ENCODE measurements around the gene EID2. TPM values are rescaled to one million over a fixed set of nuclear protein-coding genes. Genes with fewer than 3 reads are reported as not detected.

EID2 gene
- total RNA-seq, 3 donors from 2014 or later, result 7.0 to 14.7 (median 9.6) TPM

GRCh38 chr19:39524495-39524894 is 15.5 kb downstream of the EID2 start:
- Histone ChIP-seq H3K9me3 (no peaks in the 10 kb centered on the region), H3K36me3 (ENCODE audit: low read depth) (no peaks in the 10 kb centered on the region), H3K4me1 (ENCODE audit: low read depth) (peaks cover 3% of the 10 kb centered on the region), H3K4me3 (no peak overlapping the region)
- DNase-seq, result peak in 1 of 3 donors; percentile 48
- intact Hi-C loops (cut with DNase I, micrococcal nuclease), result no loop called here
- ATAC-seq, result peak; percentile 84
- TF ChIP-seq CTCF (IDR thresholded peaks at IDR 0.05), result no peak

DNA sequence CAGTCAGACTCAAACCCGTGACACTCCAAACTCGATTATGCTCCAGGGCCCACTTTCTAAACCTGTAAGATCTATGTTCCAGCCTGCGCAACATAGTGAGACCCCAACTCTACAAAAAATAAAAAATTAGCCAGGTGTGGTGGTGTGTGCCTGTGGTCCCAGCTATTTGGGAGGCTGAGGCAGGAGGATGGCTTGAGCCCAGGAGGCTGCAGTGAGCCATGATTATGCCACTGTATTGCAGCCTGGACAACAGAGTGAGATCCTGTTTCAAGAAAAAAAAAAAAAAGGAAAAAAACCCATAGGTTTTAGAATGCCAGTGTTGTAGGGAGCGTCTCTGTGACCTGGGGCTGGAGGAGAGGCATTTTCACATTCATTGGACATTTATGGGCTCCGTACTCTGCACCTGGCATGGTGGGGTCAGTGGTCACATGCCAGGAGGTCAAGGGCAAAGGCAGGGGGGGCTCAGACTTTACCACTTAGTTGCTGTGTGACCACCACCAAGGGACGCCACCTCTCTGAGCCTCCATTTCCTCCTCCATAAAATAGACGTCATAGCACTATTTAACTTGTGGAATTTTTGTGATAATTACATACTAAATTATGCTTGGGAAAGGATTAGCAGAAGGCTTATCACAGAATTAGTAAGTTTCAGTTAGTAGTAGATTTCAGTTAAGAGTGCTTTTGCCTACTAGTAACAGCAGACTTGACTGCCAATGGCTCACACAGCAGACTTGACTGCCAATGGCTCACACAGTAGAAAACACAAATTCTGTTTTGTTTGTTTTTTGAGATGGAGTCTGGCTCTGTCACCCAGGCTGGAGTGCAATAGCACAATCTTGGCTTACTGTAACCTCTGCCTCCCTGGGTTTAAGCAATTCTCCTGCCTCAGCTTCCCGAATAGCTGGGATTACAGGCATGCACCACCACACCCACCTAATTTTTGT is 19.1 kb downstream of the EID2 start:
- ATAC-seq (no peak), DNase-seq (no peak)
- Histone ChIP-seq H3K4me3 (no peak overlapping the region), H3K36me3 (ENCODE audit: low read depth) (no peaks in the 10 kb centered on the region), H3K9me3 (no peaks in the 10 kb centered on the region), H3K4me1 (ENCODE audit: low read depth) (peaks cover 4% of the 10 kb centered on the region)
- no peak for TF ChIP-seq CTCF (IDR thresholded peaks at IDR 0.05)
- intact Hi-C loops (cut with DNase I, micrococcal nuclease), result no loop called here

DNA sequence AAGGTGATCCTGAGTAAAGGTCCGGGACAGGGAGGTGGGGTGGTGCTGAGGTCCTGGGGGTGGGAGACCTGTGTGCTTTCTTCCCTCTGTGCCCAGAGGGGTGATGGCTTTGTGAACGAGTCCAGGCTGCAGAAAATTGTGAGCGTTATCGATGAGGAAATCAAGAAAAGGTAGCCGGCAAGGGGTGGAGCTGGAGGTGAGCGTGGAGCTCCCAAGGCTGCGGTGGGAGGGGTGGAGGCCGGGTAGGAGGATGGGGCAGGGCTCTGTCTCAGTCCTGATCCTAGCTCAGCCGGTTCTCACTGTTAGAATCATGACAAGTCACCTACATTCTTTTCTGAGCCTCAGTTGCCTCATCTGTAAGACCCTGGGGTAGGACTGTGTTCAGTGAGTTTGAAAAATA is 21.0 kb downstream of the EID2 start:
- no peak for TF ChIP-seq CTCF (IDR thresholded peaks at IDR 0.05)
- H3K9me3 ChIP-seq, result no peaks in the 10 kb centered on the region
- ATAC-seq (no peak), DNase-seq (no peak)
- intact Hi-C loops (cut with DNase I, micrococcal nuclease), result no loop called here
- no peak overlapping the region for H3K4me3 ChIP-seq
- H3K4me1 ChIP-seq (ENCODE audit: low read depth), result peaks cover 11% of the 10 kb centered on the region
- H3K36me3 ChIP-seq (ENCODE audit: low read depth), result no peaks in the 10 kb centered on the region

DNA sequence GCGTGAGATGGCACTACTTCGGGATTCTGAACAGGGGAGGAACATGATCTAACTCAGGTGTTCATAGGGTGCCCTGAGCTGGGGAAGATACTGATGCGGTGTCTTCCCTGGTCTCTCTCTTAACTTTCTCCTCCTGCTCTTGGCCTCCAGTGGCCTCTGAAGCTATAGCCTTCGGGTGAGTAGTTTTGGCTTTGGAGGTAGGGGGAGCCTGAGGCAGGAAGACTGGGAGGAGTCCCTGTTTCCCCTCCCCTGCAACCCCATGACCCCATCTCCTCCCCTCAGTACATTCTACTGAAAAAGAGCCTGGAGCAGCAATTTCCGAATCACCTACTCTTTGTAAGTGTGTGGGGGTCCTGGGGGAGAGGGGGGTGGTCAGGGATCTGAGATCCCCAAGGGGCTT is 21.5 kb downstream of the EID2 start:
- no peak for TF ChIP-seq CTCF (IDR thresholded peaks at IDR 0.05)
- no peak overlapping the region for H3K4me3 ChIP-seq
- DNase-seq, result no peak
- no peaks in the 10 kb centered on the region for H3K36me3 ChIP-seq (ENCODE audit: low read depth)
- no peaks in the 10 kb centered on the region for H3K9me3 ChIP-seq
- peaks cover 11% of the 10 kb centered on the region for H3K4me1 ChIP-seq (ENCODE audit: low read depth)
- intact Hi-C loops (cut with DNase I, micrococcal nuclease), result no loop called here
- no peak for ATAC-seq

DNA sequence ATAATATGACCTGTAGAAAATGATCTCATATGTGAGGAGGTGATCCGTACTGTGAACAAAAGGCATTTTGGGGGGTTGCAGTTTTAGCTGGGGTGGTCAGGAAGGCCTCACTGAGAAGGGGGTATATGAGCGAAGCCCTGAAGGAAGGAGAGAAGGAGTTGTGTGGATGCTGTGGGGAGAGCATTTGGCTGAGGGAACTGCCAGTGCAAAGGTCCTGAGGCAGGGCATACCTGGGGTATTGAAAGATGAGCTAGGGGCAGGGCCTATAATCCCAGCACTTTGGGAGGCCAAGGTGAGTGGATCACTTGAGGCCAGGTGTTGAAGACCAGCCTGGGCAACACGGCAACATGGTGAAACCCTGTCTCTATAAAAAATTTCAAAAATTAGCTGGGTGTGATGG is 22.5 kb downstream of the EID2 start:
- no peak for TF ChIP-seq CTCF (IDR thresholded peaks at IDR 0.05)
- peaks cover 11% of the 10 kb centered on the region for H3K4me1 ChIP-seq (ENCODE audit: low read depth)
- H3K9me3 ChIP-seq, result no peaks in the 10 kb centered on the region
- ATAC-seq (no peak), DNase-seq (no peak)
- H3K36me3 ChIP-seq (ENCODE audit: low read depth), result no peaks in the 10 kb centered on the region
- H3K4me3 ChIP-seq, result no peak overlapping the region
- intact Hi-C loops (cut with DNase I, micrococcal nuclease), result no loop called here

Measured in mucosa of descending colon (tissue), 3 donors.